ENCODE results near the gene CROCC2. TPM values are rescaled to one million over a fixed set of nuclear protein-coding genes. Genes with fewer than 3 reads are reported as not detected.
A peak's percentile ranks its signal among the peaks of the same experiment; 100 is the strongest.

Gene CROCC2
- polyA plus RNA-seq, 1 of the 3 experiments (the other 2 are of a cell fraction), result not detected

GRCh38 chr2:240956935-240957655 lies 51.0 kb downstream of the CROCC2 start (continued):
- TF ChIP-seq USF1 (IDR thresholded peaks at IDR 0.05; ENCODE audit: borderline replicate concordance, low read depth), result no peak

GRCh38 chr2:240957656-240958365 lies 51.7 kb downstream of the CROCC2 start:
- Histone ChIP-seq H3K9me3 (no peaks in the 10 kb centered on the region), H3F3A (replicated peaks; ENCODE audit: insufficient read depth) (no peaks in the 10 kb centered on the region), H3K27me3 (ENCODE audit: insufficient read depth) (no peaks in the 10 kb centered on the region), H3K36me3 (replicated peaks in 1 of 2; ENCODE audit: control insufficient read depth in 1 of 2, insufficient read depth in 2 of 2, low read length in 1 of 2) (no peaks in the 10 kb centered on the region), H3K27ac (ENCODE audit: low read depth in 2 of 2, low read length in 1 of 2) (no peak overlapping the region; a peak in 1 of 4 replicates), H3K4me2 (no peak overlapping the region), H3K4me3 (ENCODE audit: low read depth in 2 of 2, low read length in 1 of 2) (no peak overlapping the region), H3K4me1 (ENCODE audit: control insufficient read depth in 1 of 2, insufficient read depth in 2 of 2, low read depth in 1 of 2, low read length in 1 of 2) (peaks cover 0 to 74% of the 10 kb centered on the region in 2 experiments; a peak in 1 of 4 replicates), H2AFZ (ENCODE audit: low read depth) (no peak overlapping the region), H3K79me2 (ENCODE audit: insufficient read depth) (no peaks in the 10 kb centered on the region), H3K9ac (no peak overlapping the region), H4K20me1 (ENCODE audit: insufficient read depth) (no peaks in the 10 kb centered on the region), H3K9me2 (no peaks in the 10 kb centered on the region)
- DNase-seq, result peak; percentile 79
- WGBS (ENCODE audit: low lambda C conversion rate), result 74% methylated on average over 13 of the region's 17 CpGs
- TF ChIP-seq RAD21 (IDR thresholded peaks at IDR 0.05; ENCODE audit: low read length) (no peak), GATA2 (CRISPR knock-in tag; IDR thresholded peaks at IDR 0.05) (no peak), CHD2 (IDR thresholded peaks at IDR 0.05; ENCODE audit: low read length, partially characterized antibody) (no peak), RXRA (IDR thresholded peaks at IDR 0.05; ENCODE audit: borderline replicate concordance, low read depth) (no peak), TCF12 (IDR thresholded peaks at IDR 0.05) (no peak), ELF1 (IDR thresholded peaks at IDR 0.05) (no peak), EP300 (IDR thresholded peaks at IDR 0.05; ENCODE audit: borderline replicate concordance in 1 of 2, low read depth in 1 of 2, low read length in 1 of 2) (no peak), POLR2AphosphoS5 (IDR thresholded peaks at IDR 0.05; ENCODE audit: low read depth, low read length) (no peak)
- CTCF ChIA-PET, result interaction anchor here (0.8 to 2.0 kb wide), 3 partner anchors 26 to 44 kb away, joined by 3 to 12 read pairs (median 4); no protein-coding TSS in a partner anchor
- POLR2A ChIA-PET, result interaction anchor here (0.6 kb wide), 1 partner anchor 49 kb away, joined by 3 read pairs; no protein-coding TSS in a partner anchor

DNA sequence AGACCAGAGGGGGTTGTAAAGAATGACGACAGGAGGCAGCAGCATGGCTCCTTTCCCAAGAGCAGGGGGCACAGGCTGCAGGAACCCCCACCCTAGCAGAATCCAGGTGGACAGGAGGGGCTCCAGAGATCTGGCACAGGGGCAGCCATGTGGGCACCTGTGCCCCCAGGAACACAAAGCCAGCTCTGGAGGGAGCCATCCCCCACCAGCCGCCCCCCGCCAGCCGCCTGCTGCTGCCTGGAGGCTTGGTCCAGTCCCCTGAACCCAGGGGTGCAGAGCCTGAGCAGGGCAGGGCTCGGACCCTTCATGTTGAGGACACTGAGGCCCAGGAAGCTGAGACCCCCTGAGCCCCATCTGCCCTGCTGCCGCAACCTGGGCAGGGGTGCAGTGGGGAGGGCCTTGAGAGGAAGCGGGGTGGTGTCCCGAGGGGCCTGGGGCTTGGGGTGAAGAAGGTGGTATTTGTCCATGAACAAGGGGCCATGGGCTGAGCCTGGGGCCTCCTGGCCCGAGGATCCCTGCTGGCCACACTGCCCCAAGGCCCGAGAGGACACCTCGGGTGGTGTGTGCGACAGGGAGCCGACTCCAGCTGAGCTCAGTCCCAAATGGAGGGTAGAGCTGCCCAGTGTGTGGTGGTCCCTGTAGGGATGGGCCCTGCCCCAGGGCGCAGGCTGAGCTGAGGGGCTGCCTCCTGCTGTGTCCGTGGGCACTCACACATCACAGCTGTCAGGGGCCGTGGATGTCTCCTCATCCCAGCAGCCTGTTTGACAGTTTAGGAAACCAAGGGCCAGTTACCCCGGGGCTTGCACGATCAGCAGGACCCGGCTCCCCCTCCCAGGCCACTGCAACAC lies 52.5 kb downstream of the CROCC2 start:
- no peak overlapping the region; a peak in 1 of 4 replicates for H3K27ac ChIP-seq (ENCODE audit: low read depth in 2 of 2, low read length in 1 of 2)
- TF ChIP-seq, protein P1, sequence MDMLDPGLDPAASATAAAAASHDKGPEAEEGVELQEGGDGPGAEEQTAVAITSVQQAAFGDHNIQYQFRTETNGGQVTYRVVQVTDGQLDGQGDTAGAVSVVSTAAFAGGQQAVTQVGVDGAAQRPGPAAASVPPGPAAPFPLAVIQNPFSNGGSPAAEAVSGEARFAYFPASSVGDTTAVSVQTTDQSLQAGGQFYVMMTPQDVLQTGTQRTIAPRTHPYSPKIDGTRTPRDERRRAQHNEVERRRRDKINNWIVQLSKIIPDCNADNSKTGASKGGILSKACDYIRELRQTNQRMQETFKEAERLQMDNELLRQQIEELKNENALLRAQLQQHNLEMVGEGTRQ (IDR thresholded peaks at IDR 0.05; ENCODE audit: borderline replicate concordance, low read depth, low read length), result no peak
- TF ChIP-seq POLR2AphosphoS5 (IDR thresholded peaks at IDR 0.05; ENCODE audit: low read depth, low read length) (no peak), NFIC (IDR thresholded peaks at IDR 0.05; ENCODE audit: borderline replicate concordance) (no peak), NRF1 (IDR thresholded peaks at IDR 0.05; ENCODE audit: low read depth, low read length) (no peak), ELF1 (IDR thresholded peaks at IDR 0.05) (no peak), EZH2phosphoT487 (IDR thresholded peaks at IDR 0.05; ENCODE audit: borderline replicate concordance, low read depth) (no peak), SIN3A (IDR thresholded peaks at IDR 0.05; ENCODE audit: borderline replicate concordance, low read depth, low read length) (no peak), RAD21 (IDR thresholded peaks at IDR 0.05; ENCODE audit: low read length) (no peak), RFX5 (IDR thresholded peaks at IDR 0.05; ENCODE audit: low read length) (no peak), CHD2 (IDR thresholded peaks at IDR 0.05; ENCODE audit: low read length, partially characterized antibody) (no peak), RXRA (IDR thresholded peaks at IDR 0.05; ENCODE audit: borderline replicate concordance, low read depth) (no peak)
- H3K9me2 ChIP-seq, result no peaks in the 10 kb centered on the region
- ChIA-PET POLR2A (no interaction called here), CTCF (interaction anchor here (0.8 to 2.4 kb wide), 5 partner anchors 13 to 57 kb away, joined by 3 to 12 read pairs (median 5); no protein-coding TSS in a partner anchor)
- H3K9me3 ChIP-seq, result no peaks in the 10 kb centered on the region
- peak; percentile 39 for DNase-seq
- H3K27me3 ChIP-seq (ENCODE audit: insufficient read depth), result no peaks in the 10 kb centered on the region
- no peaks in the 10 kb centered on the region for H3F3A ChIP-seq (replicated peaks; ENCODE audit: insufficient read depth)
- no peak overlapping the region for H2AFZ ChIP-seq (ENCODE audit: low read depth)
- no peaks in the 10 kb centered on the region for H4K20me1 ChIP-seq (ENCODE audit: insufficient read depth)
- no peak overlapping the region for H3K9ac ChIP-seq
- no peaks in the 10 kb centered on the region for H3K79me2 ChIP-seq (ENCODE audit: insufficient read depth)
- peaks cover 0 to 70% of the 10 kb centered on the region in 2 experiments; a peak in 1 of 4 replicates for H3K4me1 ChIP-seq (ENCODE audit: control insufficient read depth in 1 of 2, insufficient read depth in 2 of 2, low read depth in 1 of 2, low read length in 1 of 2)
- 69% methylated on average over 9 of the region's 19 CpGs for WGBS (ENCODE audit: low lambda C conversion rate)
- no peak overlapping the region for H3K4me3 ChIP-seq (ENCODE audit: low read depth in 2 of 2, low read length in 1 of 2)
- no peak overlapping the region for H3K4me2 ChIP-seq
- no peaks in the 10 kb centered on the region for H3K36me3 ChIP-seq (replicated peaks in 1 of 2; ENCODE audit: control insufficient read depth in 1 of 2, insufficient read depth in 2 of 2, low read length in 1 of 2)
